ENCODE measurements around the gene SEPSECS.

Gene SEPSECS

DNA sequence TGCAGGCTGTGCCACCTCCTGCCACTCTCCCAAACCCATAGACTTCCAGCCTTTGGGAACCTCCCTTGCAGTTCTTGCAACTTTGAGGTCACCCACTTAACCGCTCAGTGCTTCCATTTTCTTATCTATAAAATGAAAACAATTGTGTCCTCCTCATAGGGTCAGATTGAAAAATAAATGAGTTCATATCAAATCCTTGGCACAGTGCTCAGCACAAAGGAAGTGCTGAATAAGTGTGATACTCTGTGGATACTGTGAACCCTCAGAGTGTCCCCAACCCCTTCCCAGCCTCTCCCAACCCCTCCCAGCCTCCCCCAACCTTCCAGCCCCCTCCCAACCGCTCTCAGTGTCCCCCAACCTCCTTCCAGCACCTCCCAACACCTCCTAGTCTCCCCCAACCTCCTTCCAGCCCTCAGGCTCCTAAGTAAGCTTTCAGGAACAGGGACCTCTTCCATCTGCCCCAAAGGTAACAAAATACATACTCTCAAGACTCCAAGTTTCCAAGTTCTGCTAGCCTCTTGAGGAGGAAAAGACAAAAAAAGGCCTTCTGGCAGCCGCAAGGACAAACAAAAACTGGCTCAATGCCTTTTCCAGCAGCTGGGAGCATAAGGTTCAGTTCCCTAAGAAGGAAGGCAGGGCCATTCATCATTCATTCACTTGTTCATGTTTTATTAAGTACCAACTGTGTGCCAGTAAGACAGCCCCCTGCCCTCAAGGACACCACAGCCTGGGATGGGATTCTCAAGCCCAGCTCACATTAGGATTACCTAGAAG lies 83.4 kb downstream of the SEPSECS start:
- no peak for DNase-seq

DNA sequence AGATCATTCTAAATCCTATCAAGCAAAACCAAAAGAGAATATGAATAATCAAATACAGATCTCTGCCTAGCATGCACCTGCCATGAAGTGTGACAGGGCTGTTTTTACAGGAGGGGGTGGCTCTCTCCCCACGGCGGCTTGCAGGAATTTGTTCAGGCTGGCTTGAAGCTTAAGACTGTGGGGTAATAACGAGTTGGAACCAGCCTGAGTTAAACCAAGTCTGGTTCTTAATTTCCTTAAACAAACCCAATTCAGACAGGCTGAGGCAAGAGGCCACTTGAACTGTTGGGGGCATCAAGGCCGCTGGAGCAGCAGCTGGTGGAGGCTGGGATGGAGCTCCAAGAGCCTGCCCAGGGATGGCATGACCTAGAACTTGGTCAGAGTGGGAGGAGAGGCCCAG lies 84.4 kb downstream of the SEPSECS start:
- DNase-seq: no peak

DNA sequence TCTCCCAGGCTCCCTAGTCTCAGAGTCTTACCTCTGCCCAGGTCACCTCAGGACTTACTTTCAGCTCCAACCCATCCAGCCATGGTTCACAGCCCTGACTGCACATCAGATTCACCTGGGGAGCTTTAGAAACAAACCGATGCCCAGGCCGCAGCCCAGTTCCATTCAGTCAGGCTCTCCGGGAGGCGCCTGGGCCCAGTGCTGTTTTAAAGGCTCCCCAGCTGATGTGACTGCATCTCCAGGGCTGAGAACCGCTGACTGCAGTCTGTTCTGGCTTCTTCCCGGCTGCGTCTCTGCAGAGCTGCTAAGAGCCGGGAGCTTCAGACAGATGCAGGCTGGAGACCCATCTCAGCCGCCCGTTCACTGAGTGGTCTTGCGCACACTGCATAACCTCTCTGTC lies 85.1 kb downstream of the SEPSECS start:
- DNase-seq: no peak

DNA sequence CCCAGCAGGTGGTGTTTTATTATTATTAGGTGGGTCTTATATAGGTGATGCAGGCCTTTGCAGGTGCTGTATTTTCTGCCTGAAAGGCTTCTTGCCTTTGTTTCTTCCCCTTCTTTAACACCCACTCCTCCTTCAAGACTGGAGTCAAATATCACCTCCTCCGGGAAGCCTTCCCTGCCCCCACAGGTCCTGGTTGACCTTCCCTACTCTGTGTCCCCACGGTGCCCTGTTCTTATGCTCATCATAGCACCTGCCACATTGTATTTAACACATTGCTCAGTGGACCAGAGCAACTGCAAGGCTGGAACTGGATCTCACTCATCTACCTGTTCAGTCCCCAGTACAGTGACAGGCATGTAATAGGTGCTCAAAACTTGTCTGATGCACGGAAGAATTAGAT lies 89.7 kb downstream of the SEPSECS start:
- no peak for DNase-seq

Measured in fibroblast of skin of right biceps (primary cell).